ENCODE measurements around the gene FIP1L1.

Gene FIP1L1

DNA sequence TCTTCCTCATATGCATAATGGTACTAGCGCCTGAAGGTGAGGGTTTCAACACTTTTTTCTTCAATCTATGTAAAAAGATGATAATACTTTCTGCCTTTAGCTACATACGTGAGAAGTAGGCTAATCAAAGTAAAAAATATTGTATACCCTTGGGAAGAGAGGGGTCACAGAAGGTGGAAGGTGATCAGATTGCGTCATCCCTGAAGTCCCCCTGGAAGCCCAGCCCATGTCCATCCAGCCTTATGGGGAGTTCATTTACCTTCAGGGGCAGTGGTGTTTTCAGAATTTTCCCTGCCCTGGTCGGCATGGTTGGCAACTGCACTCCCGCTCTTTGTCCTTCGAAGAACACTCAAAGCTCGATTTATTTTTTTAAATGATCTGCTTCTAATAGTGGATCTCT is 129.6 kb downstream of the FIP1L1 start:
- DNase-seq = no peak

GRCh38 chr4:53507671-53508286 is 130.3 kb downstream of the FIP1L1 start:
- DNase-seq = no peak

DNA sequence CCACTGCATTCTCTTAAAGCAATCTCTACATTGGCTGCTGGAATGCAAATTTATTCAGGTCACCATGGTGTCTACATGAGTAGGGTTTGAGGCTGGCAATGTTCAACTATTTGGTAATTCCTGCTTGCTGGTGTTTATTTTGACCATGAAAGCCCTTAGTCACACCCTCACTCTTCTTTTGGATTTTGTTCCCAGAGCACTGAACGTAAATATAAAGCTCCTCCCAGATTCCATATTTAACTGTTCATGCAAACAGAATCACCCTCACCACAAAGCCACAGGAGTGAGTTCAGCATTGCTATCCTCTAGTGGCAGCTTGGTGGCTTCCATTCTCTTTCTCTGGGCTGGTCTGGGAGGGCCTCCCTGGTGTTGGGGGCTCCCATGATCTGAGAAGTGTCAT is 131.0 kb downstream of the FIP1L1 start:
- no peak for DNase-seq

DNA sequence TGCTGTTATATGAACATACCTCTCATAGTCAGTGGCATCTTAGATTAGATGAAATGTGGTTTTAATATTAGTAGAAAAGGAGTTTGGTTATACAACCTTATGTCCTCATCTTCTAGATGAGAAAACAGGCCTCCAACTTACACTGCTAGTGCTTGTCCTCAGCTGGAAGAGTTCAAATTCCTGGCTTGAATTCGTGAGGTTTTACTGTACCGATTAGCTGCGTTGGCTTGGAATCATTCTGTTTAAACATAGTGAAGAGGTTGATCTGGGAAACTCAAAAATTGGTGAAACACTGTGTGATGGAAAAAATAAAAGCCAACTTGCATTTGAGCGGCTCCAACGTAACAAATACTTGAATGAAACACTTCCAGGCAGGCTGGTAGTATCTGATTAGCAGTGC is 132.9 kb downstream of the FIP1L1 start:
- DNase-seq = no peak
